K562 (cell line): Measurements from ENCODE around the gene HDAC10. TPM values are rescaled to one million over a fixed set of nuclear protein-coding genes. Genes with fewer than 3 reads are reported as not detected.
A peak's percentile ranks its signal among the peaks of the same experiment; 100 is the strongest.

Experiments used
- EWSR1 ChIP-seq: fragments of 450-650 bp; IDR thresholded peaks from 2 replicates; pipeline ENCODE4 v1.6.1; 2018; ENCODE audit warnings: borderline replicate concordance, mild to moderate bottlenecking, low read depth, moderate library complexity; ENCODE audit not compliant: partially characterized antibody
- L3MBTL2 ChIP-seq: fragments of 450-650 bp; IDR thresholded peaks from 2 replicates; pipeline ENCODE4 v1.6.1; 2016; ENCODE audit warnings: mild to moderate bottlenecking, moderate library complexity
- MTF1 ChIP-seq: fragments of 250-450 bp; sonication (Bioruptor Pico); IDR thresholded peaks from 2 replicates; pipeline ENCODE4 v1.9.0; 2021; ENCODE audit warnings: moderate library complexity, mild to moderate bottlenecking, inconsistent platforms, borderline replicate concordance
- SAFB2 ChIP-seq: fragments of 200-400 bp; formaldehyde crosslinking; IDR thresholded peaks from 2 replicates; pipeline ENCODE4 v1.6.1; 2018; ENCODE audit warnings: borderline replicate concordance, low read length, low read depth, moderate library complexity; ENCODE audit not compliant: severe bottlenecking
- SRSF1 ChIP-seq: fragments of 200-400 bp; formaldehyde crosslinking; IDR thresholded peaks from 2 replicates; pipeline ENCODE4 v1.6.1; 2017; ENCODE audit warnings: mild to moderate bottlenecking, low read depth, low read length, moderate library complexity
- TAL1 ChIP-seq: fragments of 450-650 bp; IDR thresholded peaks from 2 replicates; pipeline ENCODE4 v1.6.1; 2016; ENCODE audit warnings: mild to moderate bottlenecking
- ZNF124 ChIP-seq: sonication (generic); formaldehyde crosslinking; IDR thresholded peaks from 2 replicates; pipeline ENCODE4 v1.8.1; 2022; ENCODE audit warnings: missing genetic modification reagents
- ZNF766 ChIP-seq: fragments of 200-800 bp; sonication (Bioruptor generic); conservative IDR thresholded peaks from 2 replicates; pipeline ENCODE4 v1.6.1; 2016; ENCODE audit warnings: missing genetic modification characterization, missing compliant biosample characterization
- polyA plus RNA-seq, 8 experiments: library from polyadenylated mRNA; depleted of rRNA in 4 of 8; stranded (reverse) in 5 of 8; unstranded in 3 of 8; fragments of >200 nt; fragmentation: Nextera tagmentation in 2 of 8; fragmentation: Illumina TruSeq in 1 of 8; extraction: Ambion mirVana in 2 of 8; extraction: Trizol in 1 of 8; gene quantifications; 2 replicates each; pipeline versions ENCODE4 v1.2.1 to v1.2.3, GENCODE V29; 2011 to 2014; ENCODE audit warnings: inconsistent platforms in 1 of 8, missing spikeins in 1 of 8
- total RNA-seq, 7 experiments: library from RNA; depleted of rRNA in 6 of 7; stranded (reverse); fragments of >200 nt in 6 of 7; fragmentation: Illumina TruSeq in 2 of 7; extraction: Trizol in 2 of 7; gene quantifications; 2 replicates each; pipeline versions ENCODE4 v1.2.1 to v1.2.3, GENCODE V29; 2011 to 2021; ENCODE audit warnings: low replicate concordance in 1 of 7
- TF ChIP-seq, protein P1 (sequence below): sonication (generic); formaldehyde crosslinking; IDR thresholded peaks from 2 replicates; pipeline ENCODE4 v1.8.0; 2022; ENCODE audit warnings: mild to moderate bottlenecking, missing genetic modification reagents
- TF ChIP-seq, protein P2 (sequence below): IDR thresholded peaks from 2 replicates; pipeline ENCODE4 v1.6.1; 2014; ENCODE audit warnings: antibody characterized with exemption
- TF ChIP-seq, protein P3 (sequence below): sonication (generic); formaldehyde crosslinking; IDR thresholded peaks from 2 replicates; pipeline ENCODE4 v1.9.0; 2022; ENCODE audit warnings: mild to moderate bottlenecking, missing genetic modification reagents
- TF ChIP-seq, protein P4 (sequence below): sonication (generic); formaldehyde crosslinking; IDR thresholded peaks from 2 replicates; pipeline ENCODE4 v1.8.1; 2023; ENCODE audit warnings: mild to moderate bottlenecking, missing genetic modification reagents
- TF ChIP-seq, protein P5 (sequence below), 3 experiments: IDR thresholded peaks in 2 of 3; conservative IDR thresholded peaks in 1 of 3; 2 replicates each; pipeline ENCODE4 v1.5.1; 2011 to 2012; ENCODE audit warnings: low read length in 3 of 3, mild to moderate bottlenecking in 3 of 3, control low read depth in 2 of 3, improper control_type of control experiment in 1 of 3, inconsistent platforms in 1 of 3, low read depth in 1 of 3, mixed read lengths in 1 of 3, moderate library complexity in 1 of 3; ENCODE audit not compliant: insufficient read depth in 2 of 3
- TF ChIP-seq, protein P6 (sequence below): IDR thresholded peaks from 2 replicates; pipeline ENCODE4 v1.6.1; 2011; ENCODE audit warnings: borderline replicate concordance, low read depth, mild to moderate bottlenecking, moderate library complexity, low read length; ENCODE audit not compliant: insufficient read depth, poor library complexity, severe bottlenecking

The HDAC10 gene
- total and polyA plus RNA-seq, 9 of the 15 experiments (the other 6 are each of a cell fraction or from before 2014, with no cell fraction given), result 0.10 to 44.2 (median 6.5) TPM

DNA sequence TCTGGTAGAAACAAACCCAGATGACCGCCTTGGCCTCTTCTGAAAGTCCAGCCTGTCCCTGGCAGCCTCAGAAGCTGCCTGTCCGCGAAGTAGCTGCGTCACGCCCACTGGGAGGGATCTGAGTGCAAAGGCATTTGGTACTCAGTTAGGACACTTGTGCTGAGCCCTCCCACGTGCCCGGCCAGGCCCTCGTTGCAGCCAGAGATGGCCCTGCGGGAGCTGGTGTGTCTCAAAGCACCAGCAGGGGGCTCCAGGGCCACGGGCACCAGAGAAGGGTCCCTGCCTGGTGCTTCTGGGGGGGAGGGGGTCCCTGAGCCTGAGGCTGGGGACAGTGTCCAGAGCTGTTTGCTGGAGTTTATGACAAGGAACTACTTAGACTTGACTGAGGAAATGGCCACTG lies 44.5 kb downstream of the HDAC10 start (continued):
- TF ChIP-seq, protein P1, sequence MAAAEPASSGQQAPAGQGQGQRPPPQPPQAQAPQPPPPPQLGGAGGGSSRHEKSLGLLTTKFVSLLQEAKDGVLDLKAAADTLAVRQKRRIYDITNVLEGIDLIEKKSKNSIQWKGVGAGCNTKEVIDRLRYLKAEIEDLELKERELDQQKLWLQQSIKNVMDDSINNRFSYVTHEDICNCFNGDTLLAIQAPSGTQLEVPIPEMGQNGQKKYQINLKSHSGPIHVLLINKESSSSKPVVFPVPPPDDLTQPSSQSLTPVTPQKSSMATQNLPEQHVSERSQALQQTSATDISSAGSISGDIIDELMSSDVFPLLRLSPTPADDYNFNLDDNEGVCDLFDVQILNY (CRISPR knock-in tag), result no peak
- no peak for TF ChIP-seq SRSF1
- TF ChIP-seq L3MBTL2, result peak; percentile 38; the same call in 1 of the 2 replicates
- TF ChIP-seq, protein P2, sequence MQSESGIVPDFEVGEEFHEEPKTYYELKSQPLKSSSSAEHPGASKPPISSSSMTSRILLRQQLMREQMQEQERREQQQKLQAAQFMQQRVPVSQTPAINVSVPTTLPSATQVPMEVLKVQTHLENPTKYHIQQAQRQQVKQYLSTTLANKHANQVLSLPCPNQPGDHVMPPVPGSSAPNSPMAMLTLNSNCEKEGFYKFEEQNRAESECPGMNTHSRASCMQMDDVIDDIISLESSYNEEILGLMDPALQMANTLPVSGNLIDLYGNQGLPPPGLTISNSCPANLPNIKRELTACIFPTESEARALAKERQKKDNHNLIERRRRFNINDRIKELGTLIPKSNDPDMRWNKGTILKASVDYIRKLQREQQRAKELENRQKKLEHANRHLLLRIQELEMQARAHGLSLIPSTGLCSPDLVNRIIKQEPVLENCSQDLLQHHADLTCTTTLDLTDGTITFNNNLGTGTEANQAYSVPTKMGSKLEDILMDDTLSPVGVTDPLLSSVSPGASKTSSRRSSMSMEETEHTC, result no peak
- TF ChIP-seq, protein P3, sequence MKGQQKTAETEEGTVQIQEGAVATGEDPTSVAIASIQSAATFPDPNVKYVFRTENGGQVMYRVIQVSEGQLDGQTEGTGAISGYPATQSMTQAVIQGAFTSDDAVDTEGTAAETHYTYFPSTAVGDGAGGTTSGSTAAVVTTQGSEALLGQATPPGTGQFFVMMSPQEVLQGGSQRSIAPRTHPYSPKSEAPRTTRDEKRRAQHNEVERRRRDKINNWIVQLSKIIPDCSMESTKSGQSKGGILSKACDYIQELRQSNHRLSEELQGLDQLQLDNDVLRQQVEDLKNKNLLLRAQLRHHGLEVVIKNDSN, result peak; percentile 45; the same call in 1 of the 2 replicates
- no peak for TF ChIP-seq EWSR1
- TF ChIP-seq TAL1, result no peak
- no peak for TF ChIP-seq SAFB2
- TF ChIP-seq, protein P4, sequence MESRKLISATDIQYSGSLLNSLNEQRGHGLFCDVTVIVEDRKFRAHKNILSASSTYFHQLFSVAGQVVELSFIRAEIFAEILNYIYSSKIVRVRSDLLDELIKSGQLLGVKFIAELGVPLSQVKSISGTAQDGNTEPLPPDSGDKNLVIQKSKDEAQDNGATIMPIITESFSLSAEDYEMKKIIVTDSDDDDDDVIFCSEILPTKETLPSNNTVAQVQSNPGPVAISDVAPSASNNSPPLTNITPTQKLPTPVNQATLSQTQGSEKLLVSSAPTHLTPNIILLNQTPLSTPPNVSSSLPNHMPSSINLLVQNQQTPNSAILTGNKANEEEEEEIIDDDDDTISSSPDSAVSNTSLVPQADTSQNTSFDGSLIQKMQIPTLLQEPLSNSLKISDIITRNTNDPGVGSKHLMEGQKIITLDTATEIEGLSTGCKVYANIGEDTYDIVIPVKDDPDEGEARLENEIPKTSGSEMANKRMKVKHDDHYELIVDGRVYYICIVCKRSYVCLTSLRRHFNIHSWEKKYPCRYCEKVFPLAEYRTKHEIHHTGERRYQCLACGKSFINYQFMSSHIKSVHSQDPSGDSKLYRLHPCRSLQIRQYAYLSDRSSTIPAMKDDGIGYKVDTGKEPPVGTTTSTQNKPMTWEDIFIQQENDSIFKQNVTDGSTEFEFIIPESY (CRISPR knock-in tag), result peak; percentile 54; the same call in 1 of the 2 replicates
- TF ChIP-seq ZNF766 (CRISPR knock-in tag), result no peak
- TF ChIP-seq, protein P5, sequence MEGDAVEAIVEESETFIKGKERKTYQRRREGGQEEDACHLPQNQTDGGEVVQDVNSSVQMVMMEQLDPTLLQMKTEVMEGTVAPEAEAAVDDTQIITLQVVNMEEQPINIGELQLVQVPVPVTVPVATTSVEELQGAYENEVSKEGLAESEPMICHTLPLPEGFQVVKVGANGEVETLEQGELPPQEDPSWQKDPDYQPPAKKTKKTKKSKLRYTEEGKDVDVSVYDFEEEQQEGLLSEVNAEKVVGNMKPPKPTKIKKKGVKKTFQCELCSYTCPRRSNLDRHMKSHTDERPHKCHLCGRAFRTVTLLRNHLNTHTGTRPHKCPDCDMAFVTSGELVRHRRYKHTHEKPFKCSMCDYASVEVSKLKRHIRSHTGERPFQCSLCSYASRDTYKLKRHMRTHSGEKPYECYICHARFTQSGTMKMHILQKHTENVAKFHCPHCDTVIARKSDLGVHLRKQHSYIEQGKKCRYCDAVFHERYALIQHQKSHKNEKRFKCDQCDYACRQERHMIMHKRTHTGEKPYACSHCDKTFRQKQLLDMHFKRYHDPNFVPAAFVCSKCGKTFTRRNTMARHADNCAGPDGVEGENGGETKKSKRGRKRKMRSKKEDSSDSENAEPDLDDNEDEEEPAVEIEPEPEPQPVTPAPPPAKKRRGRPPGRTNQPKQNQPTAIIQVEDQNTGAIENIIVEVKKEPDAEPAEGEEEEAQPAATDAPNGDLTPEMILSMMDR (IDR thresholded peaks at IDR 0.05 in 2 of 3, conservative IDR thresholded peaks at IDR 0.05 in 1 of 3; ENCODE audit: insufficient read depth in 2 of 3, low read depth in 1 of 3, low read length in 3 of 3), result peak; percentile 29 to 56 (median 35)
- TF ChIP-seq MTF1 (CRISPR knock-in tag), result no peak
- TF ChIP-seq, protein P6, sequence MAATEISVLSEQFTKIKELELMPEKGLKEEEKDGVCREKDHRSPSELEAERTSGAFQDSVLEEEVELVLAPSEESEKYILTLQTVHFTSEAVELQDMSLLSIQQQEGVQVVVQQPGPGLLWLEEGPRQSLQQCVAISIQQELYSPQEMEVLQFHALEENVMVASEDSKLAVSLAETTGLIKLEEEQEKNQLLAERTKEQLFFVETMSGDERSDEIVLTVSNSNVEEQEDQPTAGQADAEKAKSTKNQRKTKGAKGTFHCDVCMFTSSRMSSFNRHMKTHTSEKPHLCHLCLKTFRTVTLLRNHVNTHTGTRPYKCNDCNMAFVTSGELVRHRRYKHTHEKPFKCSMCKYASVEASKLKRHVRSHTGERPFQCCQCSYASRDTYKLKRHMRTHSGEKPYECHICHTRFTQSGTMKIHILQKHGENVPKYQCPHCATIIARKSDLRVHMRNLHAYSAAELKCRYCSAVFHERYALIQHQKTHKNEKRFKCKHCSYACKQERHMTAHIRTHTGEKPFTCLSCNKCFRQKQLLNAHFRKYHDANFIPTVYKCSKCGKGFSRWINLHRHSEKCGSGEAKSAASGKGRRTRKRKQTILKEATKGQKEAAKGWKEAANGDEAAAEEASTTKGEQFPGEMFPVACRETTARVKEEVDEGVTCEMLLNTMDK, result peak; percentile 36
- TF ChIP-seq ZNF124 (CRISPR knock-in tag), result no peak
- TF ChIP-seq, all 486 proteins: peak for 8
